GM12878 (cell line): ENCODE data around the gene CPNE6. TPM values are rescaled to one million over a fixed set of nuclear protein-coding genes. Genes with fewer than 3 reads are reported as not detected.
"Not testable (repeated sequence)": the region's sequence is repeated elsewhere in the genome, so short reads cannot be mapped to it uniquely, and the experiment has no call there.

ENCODE experiments used
- ATAC-seq: fragments of 200-7000 bp; cut with Tn5 transposase; 3 replicates; pipeline ENCODE4 v1.9.1; 2020; ENCODE audit warnings: mild to moderate bottlenecking, moderate library complexity
- BruUV-seq: library from RNA; stranded (reverse); fragments of 400-500 nt; replicated peaks from 2 replicates; lab custom pipeline; 2021; lab: Mats Ljungman, UMichigan
- CTCF ChIA-PET: fragments of 300-600 bp; sonication (Branson Sonifier 250); formaldehyde crosslinking; extraction: SDS; loops from one replicate; lab custom pipeline; 2021; ENCODE audit warnings: inconsistent platforms; lab: Yijun Ruan, JAX
- POLR2A ChIA-PET: fragments of 350-600 bp; formaldehyde crosslinking; extraction: SDS; loops from one replicate; lab custom pipeline; 2021; ENCODE audit warnings: inconsistent platforms; lab: Charles Lee
- RAD21 ChIA-PET: fragments of 300-600 bp; sonication (Branson Sonifier 250); formaldehyde crosslinking; loops from one replicate; lab custom pipeline; 2023; ENCODE audit warnings: antibody characterized with exemption; ENCODE audit not compliant: unreplicated experiment; lab: Charles Lee
- SMC1A ChIA-PET: fragments of 300-600 bp; sonication (Branson Sonifier 250); formaldehyde crosslinking; loops from one replicate; lab custom pipeline; 2023; ENCODE audit not compliant: unreplicated experiment, uncharacterized antibody; lab: Charles Lee
- DNase-seq: peaks from one replicate; pipeline ENCODE4 v3.0.0-alpha.2; 2011; ENCODE audit warnings: low read depth, low spot score
- FAIRE-seq: peaks from 3 replicates; lab custom pipeline; 2011; peaks lifted over from hg19 to GRCh38; lab: Jason Lieb, UNC
- H2AFZ ChIP-seq: 2 replicates; pipeline ENCODE4 v1.6.0; 2011; ENCODE audit warnings: low read depth, low read length, control low read depth; ENCODE audit not compliant: control insufficient read depth
- H3K27ac ChIP-seq: 2 replicates; pipeline ENCODE4 v1.5.1; 2011; ENCODE audit warnings: control low read depth; ENCODE audit not compliant: control insufficient read depth, insufficient read depth
- H3K27me3 ChIP-seq, 2 experiments: replicated peaks in 1 of 2; 2 replicates each; pipeline versions ENCODE4 v1.6.0 to v1.6.1; 2011; ENCODE audit warnings: low read length in 1 of 2; ENCODE audit not compliant: control insufficient read depth in 2 of 2, insufficient read depth in 2 of 2
- H3K36me3 ChIP-seq, 2 experiments: 2 replicates each; pipeline ENCODE4 v1.5.1; 2011; ENCODE audit warnings: low read length in 1 of 2; ENCODE audit not compliant: control insufficient read depth in 2 of 2, insufficient read depth in 2 of 2
- H3K4me1 ChIP-seq: 2 replicates; pipeline ENCODE4 v1.6.1; 2011; ENCODE audit warnings: mild to moderate bottlenecking, low read length, moderate library complexity, mixed read lengths; ENCODE audit not compliant: control insufficient read depth, insufficient read depth
- H3K4me2 ChIP-seq: 2 replicates; pipeline ENCODE4 v1.6.0; 2011; ENCODE audit warnings: control low read depth; ENCODE audit not compliant: control insufficient read depth, insufficient read depth
- H3K4me3 ChIP-seq: fragments of 200-600 bp; sonication (generic); 2 replicates; pipeline ENCODE4 v1.5.1; 2016
- H3K79me2 ChIP-seq: 2 replicates; pipeline ENCODE4 v1.6.0; 2011; ENCODE audit warnings: low read length; ENCODE audit not compliant: control insufficient read depth, insufficient read depth
- H3K9ac ChIP-seq: 2 replicates; pipeline ENCODE4 v1.8.0; 2011; ENCODE audit warnings: low read length, control low read depth, mixed read lengths; ENCODE audit not compliant: control insufficient read depth, insufficient read depth
- H3K9me3 ChIP-seq: replicated peaks from 3 replicates; pipeline ENCODE4 v1.5.1; 2011; ENCODE audit warnings: mild to moderate bottlenecking, low read length; ENCODE audit not compliant: control insufficient read depth, insufficient read depth
- H4K20me1 ChIP-seq: 2 replicates; pipeline ENCODE4 v1.6.0; 2011; ENCODE audit not compliant: control insufficient read depth, insufficient read depth
- WGBS: methylation state at CpG from one replicate; pipeline ENCODE4 v1.1.6; 2016; ENCODE audit warnings: low lambda C conversion rate; ENCODE audit not compliant: insufficient replicate concordance, insufficient coverage; ENCODE audit errors: missing lambda C conversion rate; 5-methylcytosine and 5-hydroxymethylcytosine counted together
- in situ Hi-C: fragments of 300-500 bp; cut with MboI; formaldehyde crosslinking; loops from 9 replicates; pipeline ENCODE4 v1.14.3; 2018; ENCODE audit warnings: mixed read lengths
- intact Hi-C: fragments of 100-400 bp; cut with micrococcal nuclease; formaldehyde crosslinking; loops from one replicate; pipeline ENCODE4 v1.14.2; 2022; ENCODE audit not compliant: unreplicated experiment
- polyA plus RNA-seq, 11 experiments: library from polyadenylated mRNA; depleted of rRNA in 4 of 11; unstranded in 6 of 11; stranded (reverse) in 5 of 11; fragments of >200 nt; fragmentation: Nextera tagmentation in 4 of 11; fragmentation: Illumina TruSeq in 1 of 11; extraction: Ambion mirVana in 4 of 11; extraction: Trizol in 1 of 11; gene quantifications; 1 replicate in 1 of 11; 2 replicates in 10 of 11; pipeline versions ENCODE4 v1.2.1 to v1.2.3, GENCODE V29; 2011 to 2016; ENCODE audit warnings: inconsistent platforms in 2 of 11, missing spikeins in 2 of 11, low read depth in 1 of 11
- total RNA-seq, 4 experiments: library from RNA; depleted of rRNA in 3 of 4; stranded (reverse); fragments of >200 nt in 3 of 4; fragmentation: Illumina TruSeq in 1 of 4; extraction: Trizol in 1 of 4; gene quantifications; 2 replicates each; pipeline versions ENCODE4 v1.2.1 to v1.2.3, GENCODE V29; 2013 to 2021

CPNE6 gene
- total and polyA plus RNA-seq, 10 of the 15 experiments (the other 5 are each of a cell fraction or from before 2014, with no cell fraction given), result 0.06 to 0.43 (median 0.18) TPM; not detected in 3

- H3K79me2 ChIP-seq, POLR2A ChIA-PET, SMC1A ChIA-PET, H3K4me3 ChIP-seq, H4K20me1 ChIP-seq, CTCF ChIA-PET, FAIRE-seq, H3K4me1 ChIP-seq, H3K36me3 ChIP-seq, RAD21 ChIA-PET, H2AFZ ChIP-seq, H3K27ac ChIP-seq, H3K4me2 ChIP-seq, ATAC-seq, DNase-seq, H3K27me3 ChIP-seq, BruUV-seq, H3K9ac ChIP-seq, H3K9me3 ChIP-seq: not testable (repeated sequence)
- in situ Hi-C loops, result loop anchor here (10.0 kb wide), 1 partner anchor 55 kb away; no protein-coding TSS in a partner anchor
- intact Hi-C loops, result loop anchor here (10.0 kb wide), 1 partner anchor 445 kb away; no protein-coding TSS in a partner anchor
- 100% methylated on average over 2 of the region's 3 CpGs for WGBS
These were observed 41.7 kb upstream of the CPNE6 start for GRCh38 chr14:24029687-24030086.

- H3K27ac ChIP-seq, ATAC-seq, H2AFZ ChIP-seq, intact Hi-C loops, H3K79me2 ChIP-seq, H3K9me3 ChIP-seq, SMC1A ChIA-PET, H3K4me1 ChIP-seq, H3K4me2 ChIP-seq, POLR2A ChIA-PET, DNase-seq, H3K9ac ChIP-seq, H3K27me3 ChIP-seq, H4K20me1 ChIP-seq, H3K4me3 ChIP-seq, FAIRE-seq, H3K36me3 ChIP-seq, BruUV-seq: not testable (repeated sequence)
- 30% methylated on average over 2 of the region's 2 CpGs for WGBS
- RAD21 ChIA-PET, result interaction anchor here (0.6 kb wide), 1 partner anchor 1082 kb away, joined by 3 read pairs; no protein-coding TSS in a partner anchor
- in situ Hi-C loops, result loop anchor here (10.0 kb wide), 1 partner anchor 57 kb away; no protein-coding TSS in a partner anchor
- CTCF ChIA-PET, result interaction anchor here (0.7 kb wide), 1 partner anchor 387 kb away, joined by 3 read pairs; no protein-coding TSS in a partner anchor
These were observed 40.0 kb upstream of the CPNE6 start for GRCh38 chr14:24031331-24031730.
